Hepatocyte (in vitro differentiated cells): ENCODE data around the gene NUDT19.
"Not testable (repeated sequence)": the region's sequence is repeated elsewhere in the genome, so short reads cannot be mapped to it uniquely, and the experiment has no call there.

Experiments used
- EZH2phosphoT487 ChIP-seq: fragments of 200-600 bp; sonication (generic); IDR thresholded peaks from one replicate; pipeline ENCODE4 v1.6.1; 2018; ENCODE audit warnings: antibody characterized with exemption, mild to moderate bottlenecking, low read depth, moderate library complexity; ENCODE audit not compliant: unreplicated experiment, severe bottlenecking
- TF ChIP-seq, protein P1 (sequence below): fragments of 200-600 bp; sonication (generic); IDR thresholded peaks from 2 replicates; pipeline ENCODE4 v1.5.1; 2016; ENCODE audit warnings: antibody characterized with exemption, mild to moderate bottlenecking; ENCODE audit not compliant: poor library complexity

DNA sequence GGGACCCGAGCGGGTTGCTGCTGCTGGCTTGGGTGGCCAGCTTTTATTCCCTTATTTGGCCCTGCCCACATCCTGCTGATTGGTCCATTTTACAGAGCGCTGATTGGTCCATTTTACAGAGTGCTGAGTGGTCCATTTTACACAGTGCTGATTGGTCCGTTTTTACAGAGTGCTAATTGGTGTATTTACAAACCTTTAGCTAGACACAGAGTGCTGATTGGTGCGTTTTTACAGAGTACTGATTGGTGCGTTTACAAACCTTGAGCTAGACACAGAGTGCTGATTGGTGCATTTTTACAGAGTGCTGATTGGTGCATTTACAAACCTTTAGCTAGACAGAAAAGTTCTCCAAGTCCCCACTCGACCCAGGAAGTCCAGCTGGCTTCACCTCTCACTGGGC, 8.5 kb downstream of the NUDT19 start:
- TF ChIP-seq, protein P1, sequence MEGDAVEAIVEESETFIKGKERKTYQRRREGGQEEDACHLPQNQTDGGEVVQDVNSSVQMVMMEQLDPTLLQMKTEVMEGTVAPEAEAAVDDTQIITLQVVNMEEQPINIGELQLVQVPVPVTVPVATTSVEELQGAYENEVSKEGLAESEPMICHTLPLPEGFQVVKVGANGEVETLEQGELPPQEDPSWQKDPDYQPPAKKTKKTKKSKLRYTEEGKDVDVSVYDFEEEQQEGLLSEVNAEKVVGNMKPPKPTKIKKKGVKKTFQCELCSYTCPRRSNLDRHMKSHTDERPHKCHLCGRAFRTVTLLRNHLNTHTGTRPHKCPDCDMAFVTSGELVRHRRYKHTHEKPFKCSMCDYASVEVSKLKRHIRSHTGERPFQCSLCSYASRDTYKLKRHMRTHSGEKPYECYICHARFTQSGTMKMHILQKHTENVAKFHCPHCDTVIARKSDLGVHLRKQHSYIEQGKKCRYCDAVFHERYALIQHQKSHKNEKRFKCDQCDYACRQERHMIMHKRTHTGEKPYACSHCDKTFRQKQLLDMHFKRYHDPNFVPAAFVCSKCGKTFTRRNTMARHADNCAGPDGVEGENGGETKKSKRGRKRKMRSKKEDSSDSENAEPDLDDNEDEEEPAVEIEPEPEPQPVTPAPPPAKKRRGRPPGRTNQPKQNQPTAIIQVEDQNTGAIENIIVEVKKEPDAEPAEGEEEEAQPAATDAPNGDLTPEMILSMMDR = not testable (repeated sequence)
- TF ChIP-seq EZH2phosphoT487 = not testable (repeated sequence)
